SH-SY5Y (cell line): ENCODE results near the gene FBN1.

Experiments
- GATA2 ChIP-seq: IDR thresholded peaks from 2 replicates; pipeline ENCODE4 v1.6.1; 2011; ENCODE audit warnings: mild to moderate bottlenecking, low read depth, low read length
- GATA3 ChIP-seq: IDR thresholded peaks from 2 replicates; pipeline ENCODE4 v1.6.1; 2011; ENCODE audit warnings: low read depth, mild to moderate bottlenecking, low read length, moderate library complexity

DNA sequence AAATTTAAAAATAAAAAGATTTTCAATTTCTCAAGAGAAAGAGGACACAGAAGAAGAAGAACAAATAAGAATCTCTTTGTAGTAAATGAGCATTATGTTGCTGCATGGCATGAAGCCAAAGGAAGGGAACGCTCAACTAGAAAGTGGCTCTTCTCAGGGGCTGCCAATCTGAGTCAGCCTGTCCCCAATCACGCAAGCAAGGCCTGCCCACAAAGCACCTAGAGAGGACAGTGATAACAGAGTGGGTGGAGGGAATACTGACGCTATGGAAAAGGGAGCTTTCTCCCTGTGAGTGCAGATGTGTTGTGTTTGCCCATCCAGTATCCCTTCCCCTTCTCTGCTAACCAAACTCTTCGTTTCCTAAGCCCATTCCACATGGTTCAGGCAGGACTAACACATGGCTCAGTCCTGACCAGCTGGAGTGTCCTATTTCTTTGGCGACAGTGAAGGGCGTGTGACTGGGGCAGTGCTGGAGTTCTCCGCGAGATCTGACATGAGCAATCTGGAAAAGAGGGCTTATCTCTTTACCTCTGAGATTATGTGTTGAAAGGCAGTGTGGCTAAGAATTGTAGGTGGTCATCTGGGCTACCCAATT, 14.2 kb downstream of the FBN1 start:
- no peak for TF ChIP-seq GATA2
- no peak for TF ChIP-seq GATA3
